ENCODE data around the gene ZNF668.

DNA sequence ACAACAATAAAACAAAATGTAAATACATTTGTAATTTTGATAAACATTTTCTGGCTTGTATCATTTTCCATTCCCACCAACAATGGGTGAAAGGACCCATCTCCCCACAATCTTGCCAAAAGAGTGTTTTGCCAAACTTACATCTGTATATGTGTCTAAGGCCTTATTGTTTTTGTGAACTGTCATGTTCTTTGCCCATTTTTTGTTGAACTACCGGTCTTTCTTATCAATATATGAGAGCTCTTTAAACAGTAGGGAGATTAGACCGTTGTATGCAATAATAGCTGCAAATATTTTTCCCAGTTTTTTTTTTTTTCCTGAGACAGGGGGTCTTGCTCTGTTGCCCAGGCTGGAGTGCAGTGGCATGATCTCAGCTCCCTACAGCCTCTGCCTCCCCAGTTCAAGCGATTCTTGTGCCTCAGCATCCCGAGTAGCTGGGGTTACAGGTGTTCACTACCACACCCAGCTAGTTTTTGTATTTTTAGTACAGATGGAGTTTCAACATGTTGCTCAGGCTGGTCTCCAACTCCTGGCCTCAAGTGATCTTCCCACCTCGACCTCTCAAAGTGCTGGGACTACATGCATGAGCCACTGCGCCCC lies 50.3 kb downstream of the ZNF668 start:
- TF ChIP-seq, protein P1, sequence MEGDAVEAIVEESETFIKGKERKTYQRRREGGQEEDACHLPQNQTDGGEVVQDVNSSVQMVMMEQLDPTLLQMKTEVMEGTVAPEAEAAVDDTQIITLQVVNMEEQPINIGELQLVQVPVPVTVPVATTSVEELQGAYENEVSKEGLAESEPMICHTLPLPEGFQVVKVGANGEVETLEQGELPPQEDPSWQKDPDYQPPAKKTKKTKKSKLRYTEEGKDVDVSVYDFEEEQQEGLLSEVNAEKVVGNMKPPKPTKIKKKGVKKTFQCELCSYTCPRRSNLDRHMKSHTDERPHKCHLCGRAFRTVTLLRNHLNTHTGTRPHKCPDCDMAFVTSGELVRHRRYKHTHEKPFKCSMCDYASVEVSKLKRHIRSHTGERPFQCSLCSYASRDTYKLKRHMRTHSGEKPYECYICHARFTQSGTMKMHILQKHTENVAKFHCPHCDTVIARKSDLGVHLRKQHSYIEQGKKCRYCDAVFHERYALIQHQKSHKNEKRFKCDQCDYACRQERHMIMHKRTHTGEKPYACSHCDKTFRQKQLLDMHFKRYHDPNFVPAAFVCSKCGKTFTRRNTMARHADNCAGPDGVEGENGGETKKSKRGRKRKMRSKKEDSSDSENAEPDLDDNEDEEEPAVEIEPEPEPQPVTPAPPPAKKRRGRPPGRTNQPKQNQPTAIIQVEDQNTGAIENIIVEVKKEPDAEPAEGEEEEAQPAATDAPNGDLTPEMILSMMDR (IDR thresholded peaks at IDR 0.05) = no peak
- TF ChIP-seq POLR2A (IDR thresholded peaks at IDR 0.05) (no peak), EP300 (IDR thresholded peaks at IDR 0.05) (no peak)

All from stomach (tissue), 4 donors.